ENCODE measurements around the gene C16orf86. TPM values are rescaled to one million over a fixed set of nuclear protein-coding genes. Genes with fewer than 3 reads are reported as not detected.

Gene C16orf86
- total and polyA plus RNA-seq, 7 donors, result 0.46 to 26.1 (median 8.6) TPM

- H3K36me3 ChIP-seq, result peaks cover 17 to 60% (median 31%) of the 10 kb centered on the region in 4 donors
- H3K27me3 ChIP-seq, result no peaks in the 10 kb centered on the region
- WGBS, 2 donors, result 96 to 97% methylated on average over 12 of the region's 12 CpGs
- no peak overlapping the region for H3K27ac ChIP-seq
- TF ChIP-seq POLR2AphosphoS5 (IDR thresholded peaks at IDR 0.05), result no peak
- TF ChIP-seq CTCF (IDR thresholded peaks at IDR 0.05), result no peak
- TF ChIP-seq POLR2A (IDR thresholded peaks at IDR 0.05), result no peak
- no peak for TF ChIP-seq EP300 (IDR thresholded peaks at IDR 0.05)
- intact Hi-C loops (cut with DNase I), result no loop called here
- no peak overlapping the region for H3K4me3 ChIP-seq
- H3K4me1 ChIP-seq, result peaks cover 0 to 21% (median 12%) of the 10 kb centered on the region in 4 donors
- no peaks in the 10 kb centered on the region for H3K9me3 ChIP-seq
- no peak for DNase-seq
These were observed 29.0 kb upstream of the C16orf86 start for GRCh38 chr16:67637625-67638024.

- peak overlapping the region; percentile 6 to 51 (median 50) for H3K27ac ChIP-seq
- H3K4me3 ChIP-seq, result no peak overlapping the region
- WGBS, 2 donors, result 50 to 72% methylated on average over 10 of the region's 10 CpGs
- no peak for TF ChIP-seq EP300 (IDR thresholded peaks at IDR 0.05)
- no peak for TF ChIP-seq POLR2A (IDR thresholded peaks at IDR 0.05)
- peak; percentile 47 to 84 (median 61) for TF ChIP-seq POLR2AphosphoS5 (IDR thresholded peaks at IDR 0.05)
- TF ChIP-seq CTCF (IDR thresholded peaks at IDR 0.05), result no peak
- peaks cover 0 to 32% (median 22%) of the 10 kb centered on the region in 4 donors for H3K4me1 ChIP-seq
- H3K27me3 ChIP-seq, result peaks cover 18 to 29% (median 22%) of the 10 kb centered on the region in 3 donors
- intact Hi-C loops (cut with DNase I), result loop anchor here (5.0 kb wide), 1 partner anchor 80 kb away; the partner anchor contains the start of gene CTCF
- peaks cover 7 to 22% (median 14%) of the 10 kb centered on the region in 4 donors for H3K36me3 ChIP-seq
- H3K9me3 ChIP-seq, result peaks cover 0 to 3% (median 0%) of the 10 kb centered on the region in 4 donors
- peak; percentile 89 for DNase-seq
These were observed 24.6 kb upstream of the C16orf86 start for GRCh38 chr16:67641779-67642708.

GRCh38 chr16:67644038-67644437 lies 22.6 kb upstream of the C16orf86 start:
- H3K9me3 ChIP-seq, result peaks cover 0 to 3% (median 0%) of the 10 kb centered on the region in 4 donors
- H3K27ac ChIP-seq, result no peak overlapping the region
- TF ChIP-seq POLR2A (IDR thresholded peaks at IDR 0.05) (no peak), CTCF (IDR thresholded peaks at IDR 0.05) (no peak), POLR2AphosphoS5 (IDR thresholded peaks at IDR 0.05) (no peak), EP300 (IDR thresholded peaks at IDR 0.05) (no peak)
- H3K4me1 ChIP-seq, result peaks cover 0 to 40% (median 30%) of the 10 kb centered on the region in 4 donors
- H3K36me3 ChIP-seq, result peaks cover 0 to 3% (median under 1%) of the 10 kb centered on the region in 4 donors
- 81 to 91% methylated on average over 9 of the region's 9 CpGs for WGBS, 2 donors
- no peak for DNase-seq
- H3K27me3 ChIP-seq, result peaks cover 36 to 48% (median 42%) of the 10 kb centered on the region in 3 donors
- no peak overlapping the region for H3K4me3 ChIP-seq
- intact Hi-C loops (cut with DNase I), result loop anchor here (1.0 to 5.0 kb wide), 2 partner anchors 82 to 123 kb away; partner anchors contain the start of gene CTCF

- H3K36me3 ChIP-seq, result no peaks in the 10 kb centered on the region
- peaks cover 41 to 64% (median 57%) of the 10 kb centered on the region in 3 donors for H3K27me3 ChIP-seq
- H3K9me3 ChIP-seq, result peaks cover 0 to 3% (median 0%) of the 10 kb centered on the region in 4 donors
- TF ChIP-seq EP300 (IDR thresholded peaks at IDR 0.05) (no peak), POLR2A (IDR thresholded peaks at IDR 0.05) (no peak), POLR2AphosphoS5 (IDR thresholded peaks at IDR 0.05) (no peak), CTCF (IDR thresholded peaks at IDR 0.05) (no peak)
- peak overlapping the region in 1 of 4 donors; percentile 38 for H3K4me3 ChIP-seq
- H3K4me1 ChIP-seq, result peaks cover 0 to 35% (median 30%) of the 10 kb centered on the region in 4 donors
- no peak for DNase-seq
- H3K27ac ChIP-seq, result no peak overlapping the region
- intact Hi-C loops (cut with DNase I), result no loop called here
- 65 to 69% methylated on average over 15 of the region's 15 CpGs for WGBS, 2 donors
These were observed 21.1 kb upstream of the C16orf86 start for GRCh38 chr16:67645397-67646121.
